Effector memory CD4-positive, alpha-beta T cell (primary cell): ENCODE measurements around the gene COL5A1.

Experiments used
- DNase-seq, 3 donors: peaks; one replicate each; pipeline ENCODE4 v3.0.0-alpha.2; 2020
- H3K27ac ChIP-seq: 2 replicates; pipeline ENCODE4 v1.7.0; 2013; ENCODE audit warnings: mild to moderate bottlenecking, low read length, moderate library complexity; ENCODE audit not compliant: insufficient read depth, poor library complexity, severe bottlenecking
- H3K27me3 ChIP-seq: replicated peaks from 2 replicates; pipeline ENCODE4 v1.7.0; 2013; ENCODE audit warnings: mild to moderate bottlenecking, low read length; ENCODE audit not compliant: insufficient read depth, control insufficient read depth, poor library complexity, severe bottlenecking
- H3K36me3 ChIP-seq: 2 replicates; pipeline ENCODE4 v1.7.0; 2013; ENCODE audit warnings: mild to moderate bottlenecking, low read length, moderate library complexity; ENCODE audit not compliant: control insufficient read depth, insufficient read depth
- H3K4me1 ChIP-seq: 2 replicates; pipeline ENCODE4 v1.7.0; 2013; ENCODE audit warnings: low read length, mild to moderate bottlenecking; ENCODE audit not compliant: control insufficient read depth, insufficient read depth, poor library complexity, severe bottlenecking
- H3K4me3 ChIP-seq: 2 replicates; pipeline ENCODE4 v1.7.0; 2013; ENCODE audit warnings: low read length, low read depth, mild to moderate bottlenecking; ENCODE audit not compliant: insufficient read depth, poor library complexity, severe bottlenecking
- H3K9me3 ChIP-seq: 2 replicates; pipeline ENCODE4 v1.7.0; 2013; ENCODE audit warnings: mild to moderate bottlenecking, low read length, moderate library complexity; ENCODE audit not compliant: control insufficient read depth

COL5A1 gene

GRCh38 chr9:134619448-134619982, 22.1 kb upstream of the COL5A1 start:
- Histone ChIP-seq H3K4me1 (no peaks in the 10 kb centered on the region), H3K4me3 (no peak overlapping the region)

GRCh38 chr9:134619983-134620661, 21.5 kb upstream of the COL5A1 start:
- no peaks in the 10 kb centered on the region for H3K4me1 ChIP-seq
- no peak overlapping the region for H3K4me3 ChIP-seq
- no peaks in the 10 kb centered on the region for H3K36me3 ChIP-seq
- no peak overlapping the region for H3K27ac ChIP-seq
- DNase-seq: no peak
- H3K27me3 ChIP-seq: no peaks in the 10 kb centered on the region
- no peaks in the 10 kb centered on the region for H3K9me3 ChIP-seq

More at GRCh38 chr9:134619448-134619982, 22.1 kb upstream of the COL5A1 start:
- H3K36me3 ChIP-seq: no peaks in the 10 kb centered on the region
- DNase-seq: no peak
- H3K9me3 ChIP-seq: no peaks in the 10 kb centered on the region
- no peaks in the 10 kb centered on the region for H3K27me3 ChIP-seq
- no peak overlapping the region for H3K27ac ChIP-seq

DNA sequence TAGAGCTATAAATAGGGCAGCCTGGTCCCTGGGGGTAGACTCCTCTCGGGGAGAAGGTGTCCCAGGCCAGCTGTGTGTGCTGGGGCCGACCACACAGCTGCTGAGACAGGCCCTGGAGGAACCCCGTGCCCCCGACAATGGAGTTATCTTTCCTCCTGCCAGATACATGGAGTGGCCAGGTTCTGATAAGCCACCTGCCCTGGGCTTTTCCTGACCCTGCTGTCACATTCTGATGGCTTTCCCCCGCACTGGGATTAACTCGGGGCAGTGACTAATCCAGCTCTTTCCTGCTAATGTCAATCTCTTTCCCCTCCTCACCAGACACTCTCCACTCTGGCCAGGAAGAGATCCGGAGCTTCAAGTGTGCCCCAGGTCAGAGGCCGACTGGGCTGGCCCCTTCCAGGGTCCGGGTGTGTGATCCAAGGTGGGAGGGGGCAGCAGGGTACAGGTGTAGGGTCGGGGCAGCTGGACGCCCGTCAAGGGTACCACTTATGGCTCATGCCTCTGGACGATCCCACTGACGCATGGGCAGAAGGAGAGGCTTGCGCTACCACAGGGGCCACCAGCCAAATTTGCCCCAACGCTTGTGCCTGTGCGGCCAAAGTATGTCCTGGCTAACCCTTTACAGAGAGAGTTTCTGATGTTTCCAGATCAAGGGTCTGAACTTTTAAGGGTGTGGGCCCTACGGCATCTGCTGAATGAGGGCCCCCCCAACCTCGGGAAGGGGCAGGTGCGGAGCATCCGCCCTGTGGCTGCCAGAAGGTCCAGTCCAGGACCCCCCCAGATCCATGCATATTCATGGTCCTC, 20.6 kb upstream of the COL5A1 start:
- DNase-seq: no peak
- H3K36me3 ChIP-seq: no peaks in the 10 kb centered on the region

DNA sequence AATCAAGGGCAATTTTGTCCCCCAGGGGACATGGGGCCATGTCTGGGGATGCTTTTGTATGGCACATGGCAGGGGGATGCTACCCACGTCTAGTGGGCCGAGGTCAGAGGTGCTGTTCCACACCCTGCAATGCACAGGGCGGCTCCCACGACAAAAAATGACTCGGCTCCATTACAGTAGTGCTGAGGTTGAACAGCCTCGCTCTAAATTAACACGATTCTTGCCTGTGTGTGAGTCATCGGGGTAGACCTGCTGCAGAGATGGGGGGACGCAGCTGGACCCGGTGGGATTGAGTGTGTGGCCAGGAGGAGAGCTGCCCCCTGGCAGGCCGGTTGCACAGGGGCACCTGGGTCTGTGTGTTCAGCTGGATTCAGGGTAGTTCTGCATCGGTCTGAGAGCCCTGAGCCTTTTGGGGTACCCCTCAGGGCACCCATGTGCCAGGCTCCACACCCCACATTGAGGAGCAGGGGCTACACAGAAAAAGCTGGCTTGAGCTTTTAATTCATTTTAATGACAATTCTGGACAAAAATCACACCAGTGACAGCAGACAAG, 20.0 kb upstream of the COL5A1 start:
- Histone ChIP-seq H3K27ac (no peak overlapping the region), H3K4me3 (no peak overlapping the region), H3K36me3 (no peaks in the 10 kb centered on the region), H3K27me3 (no peaks in the 10 kb centered on the region), H3K4me1 (no peaks in the 10 kb centered on the region), H3K9me3 (no peaks in the 10 kb centered on the region)
- no peak for DNase-seq

More for the DNA sequence above, 20.6 kb upstream of the COL5A1 start:
- Histone ChIP-seq H3K4me3 (no peak overlapping the region), H3K9me3 (no peaks in the 10 kb centered on the region), H3K27ac (no peak overlapping the region), H3K4me1 (no peaks in the 10 kb centered on the region), H3K27me3 (no peaks in the 10 kb centered on the region)

DNA sequence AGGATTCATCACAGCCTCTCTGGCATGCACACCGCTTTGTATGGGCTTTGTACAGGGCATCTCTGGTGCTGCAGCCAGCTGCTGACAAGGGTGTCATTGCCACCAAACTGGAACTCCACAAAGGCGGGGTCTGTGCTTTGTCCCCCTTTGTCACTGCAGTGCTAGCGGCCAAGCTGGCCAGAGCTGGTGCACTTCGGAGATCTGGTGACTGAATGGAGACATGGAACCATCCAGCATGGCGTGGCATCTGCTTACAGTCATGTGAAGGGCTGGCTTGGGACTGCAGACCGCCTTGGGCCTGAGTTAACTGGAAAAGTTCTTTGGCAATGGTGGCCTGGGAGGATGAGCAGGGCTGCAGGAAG, 18.7 kb upstream of the COL5A1 start:
- Histone ChIP-seq H3K4me3 (no peak overlapping the region), H3K27ac (no peak overlapping the region), H3K36me3 (no peaks in the 10 kb centered on the region), H3K4me1 (no peaks in the 10 kb centered on the region), H3K9me3 (no peaks in the 10 kb centered on the region), H3K27me3 (no peaks in the 10 kb centered on the region)
- no peak for DNase-seq

DNA sequence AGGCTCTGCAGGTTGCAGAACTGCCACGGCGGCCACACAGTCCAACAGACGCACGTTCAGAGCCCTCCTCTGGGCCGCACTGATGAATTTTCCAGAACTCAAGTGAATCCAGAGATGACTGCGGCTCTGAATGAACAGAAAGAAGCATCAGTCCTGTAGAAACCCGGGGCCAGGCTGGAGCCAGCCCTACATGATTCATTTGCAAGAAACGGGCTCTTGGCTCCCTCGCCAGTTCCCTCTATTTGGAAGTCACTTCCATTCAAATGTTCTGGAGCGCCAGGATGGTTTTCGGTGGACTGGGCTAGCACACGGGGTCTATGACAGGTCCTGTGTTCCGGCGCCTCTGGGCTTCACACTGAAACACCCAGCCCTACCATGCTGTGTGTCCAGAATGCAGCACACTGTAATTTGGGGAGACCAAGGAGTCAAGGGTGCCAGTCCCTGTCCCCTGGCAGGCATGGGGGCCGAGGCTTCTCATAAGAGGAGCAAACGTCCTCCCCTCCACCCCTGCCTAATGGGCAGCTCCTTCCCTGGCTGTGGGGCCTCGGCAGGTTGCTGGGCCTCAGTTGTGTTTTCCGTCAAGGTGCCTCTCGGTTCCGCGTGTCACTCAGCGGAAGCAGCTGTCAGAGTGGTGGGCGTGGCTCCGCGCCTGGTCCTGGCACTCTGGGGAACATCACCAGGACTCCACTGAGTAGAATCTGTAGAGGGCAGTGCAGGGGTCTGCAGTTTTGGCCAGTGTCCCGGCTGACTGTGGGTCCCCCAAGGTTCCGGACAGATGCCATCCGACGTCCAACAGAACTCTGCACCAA, 18.1 kb upstream of the COL5A1 start:
- Histone ChIP-seq H3K27me3 (no peaks in the 10 kb centered on the region), H3K36me3 (no peaks in the 10 kb centered on the region), H3K4me1 (no peaks in the 10 kb centered on the region), H3K27ac (no peak overlapping the region), H3K4me3 (no peak overlapping the region), H3K9me3 (no peaks in the 10 kb centered on the region)
- DNase-seq: no peak

GRCh38 chr9:134624137-134624591, 17.4 kb upstream of the COL5A1 start:
- Histone ChIP-seq H3K4me1 (no peaks in the 10 kb centered on the region), H3K9me3 (no peaks in the 10 kb centered on the region), H3K27me3 (no peaks in the 10 kb centered on the region), H3K36me3 (no peaks in the 10 kb centered on the region), H3K27ac (no peak overlapping the region), H3K4me3 (no peak overlapping the region)
- DNase-seq: no peak

GRCh38 chr9:134624621-134625181, 16.9 kb upstream of the COL5A1 start:
- no peak overlapping the region for H3K27ac ChIP-seq

GRCh38 chr9:134625361-134626068, 16.1 kb upstream of the COL5A1 start:
- Histone ChIP-seq H3K27ac (no peak overlapping the region), H3K4me1 (no peaks in the 10 kb centered on the region), H3K9me3 (no peaks in the 10 kb centered on the region), H3K27me3 (no peaks in the 10 kb centered on the region), H3K36me3 (no peaks in the 10 kb centered on the region), H3K4me3 (no peak overlapping the region)
- DNase-seq: no peak

More at GRCh38 chr9:134624621-134625181, 16.9 kb upstream of the COL5A1 start:
- Histone ChIP-seq H3K36me3 (no peaks in the 10 kb centered on the region), H3K27me3 (no peaks in the 10 kb centered on the region), H3K4me3 (no peak overlapping the region), H3K4me1 (no peaks in the 10 kb centered on the region), H3K9me3 (no peaks in the 10 kb centered on the region)
- DNase-seq: no peak
